Fibroblast of skin of left biceps (primary cell): ENCODE data around the gene RFNG.

Source experiments
- DNase-seq, 2 experiments: peaks; one replicate each; pipeline ENCODE4 v3.0.0-alpha.2; 2013; ENCODE audit warnings: low read depth in 2 of 2

RFNG gene, protein sequence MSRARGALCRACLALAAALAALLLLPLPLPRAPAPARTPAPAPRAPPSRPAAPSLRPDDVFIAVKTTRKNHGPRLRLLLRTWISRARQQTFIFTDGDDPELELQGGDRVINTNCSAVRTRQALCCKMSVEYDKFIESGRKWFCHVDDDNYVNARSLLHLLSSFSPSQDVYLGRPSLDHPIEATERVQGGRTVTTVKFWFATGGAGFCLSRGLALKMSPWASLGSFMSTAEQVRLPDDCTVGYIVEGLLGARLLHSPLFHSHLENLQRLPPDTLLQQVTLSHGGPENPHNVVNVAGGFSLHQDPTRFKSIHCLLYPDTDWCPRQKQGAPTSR

DNA sequence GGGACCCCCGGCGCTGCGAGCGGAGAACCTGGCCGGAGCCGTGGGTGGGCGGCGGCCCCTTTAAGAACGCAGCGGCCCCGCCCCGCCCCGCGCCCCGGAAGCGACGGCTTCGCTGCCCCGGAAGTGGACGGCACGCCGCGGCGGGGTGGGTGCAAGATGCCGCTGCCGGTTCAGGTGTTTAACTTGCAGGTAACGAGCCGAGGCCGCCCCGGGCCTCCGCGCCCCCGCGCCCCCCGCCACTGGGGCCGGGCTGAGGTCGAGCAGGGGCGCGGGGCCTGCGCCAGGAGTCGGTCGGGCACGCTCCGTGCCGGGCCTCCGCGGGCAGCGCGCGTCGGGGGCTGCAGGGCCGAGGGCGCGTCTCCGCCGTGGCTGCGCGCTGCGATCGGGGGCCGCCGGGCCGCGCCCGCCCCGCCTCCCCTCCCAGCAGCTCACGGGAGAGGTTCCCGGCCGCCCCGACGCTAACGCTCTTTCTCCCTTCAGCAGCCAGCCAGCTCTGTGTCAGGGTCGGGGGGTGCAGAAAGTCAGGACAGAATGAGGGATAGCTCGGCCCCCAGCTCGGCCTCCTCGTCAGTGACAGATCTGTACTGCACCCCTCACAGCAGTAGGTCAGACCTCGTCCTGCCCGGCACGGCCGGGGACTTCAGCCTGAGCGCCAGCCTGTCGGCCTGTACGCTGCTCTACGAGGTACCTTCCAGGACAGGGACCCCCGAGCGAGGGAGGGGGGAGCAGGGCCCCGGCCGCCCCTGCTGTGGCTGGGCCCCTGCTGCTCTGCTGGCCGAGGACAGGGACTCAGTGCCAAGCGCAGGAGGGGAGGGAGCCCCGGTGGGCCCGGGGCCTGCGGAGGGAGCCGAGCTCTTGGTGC is at the start of gene RFNG, which contains the start of gene GPS1:
Gene RFNG (minus strand): TSS at position 36 of the 862 bp plus-strand sequence. CDS start 45 bp downstream, outside the sequence.
Gene GPS1 (plus strand): TSS at position 123 of the 862 bp plus-strand sequence. CDS start 34 bp downstream, at position 157.
- no peak for DNase-seq

DNA sequence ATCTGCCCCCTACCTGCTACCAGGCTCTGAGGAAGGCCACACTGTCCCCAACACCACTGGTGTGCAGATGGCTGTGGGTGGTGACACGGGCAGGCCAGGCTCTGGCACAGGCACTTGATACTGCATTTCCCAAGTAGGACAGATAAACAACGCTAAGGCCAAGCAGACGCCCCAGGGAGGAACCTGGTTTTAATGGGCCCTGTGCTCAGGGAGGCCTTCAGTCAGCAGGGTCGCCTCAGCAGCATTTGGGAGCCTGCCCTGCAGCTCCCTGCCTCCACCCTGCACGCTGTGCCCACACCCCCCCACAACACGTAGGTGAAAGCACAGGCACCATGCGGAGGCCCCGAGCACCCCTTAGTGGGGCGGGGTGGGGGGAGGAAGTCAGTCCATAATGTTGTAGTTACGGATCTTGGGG is 49.7 kb upstream of the RFNG start:
- no peak for DNase-seq

DNA sequence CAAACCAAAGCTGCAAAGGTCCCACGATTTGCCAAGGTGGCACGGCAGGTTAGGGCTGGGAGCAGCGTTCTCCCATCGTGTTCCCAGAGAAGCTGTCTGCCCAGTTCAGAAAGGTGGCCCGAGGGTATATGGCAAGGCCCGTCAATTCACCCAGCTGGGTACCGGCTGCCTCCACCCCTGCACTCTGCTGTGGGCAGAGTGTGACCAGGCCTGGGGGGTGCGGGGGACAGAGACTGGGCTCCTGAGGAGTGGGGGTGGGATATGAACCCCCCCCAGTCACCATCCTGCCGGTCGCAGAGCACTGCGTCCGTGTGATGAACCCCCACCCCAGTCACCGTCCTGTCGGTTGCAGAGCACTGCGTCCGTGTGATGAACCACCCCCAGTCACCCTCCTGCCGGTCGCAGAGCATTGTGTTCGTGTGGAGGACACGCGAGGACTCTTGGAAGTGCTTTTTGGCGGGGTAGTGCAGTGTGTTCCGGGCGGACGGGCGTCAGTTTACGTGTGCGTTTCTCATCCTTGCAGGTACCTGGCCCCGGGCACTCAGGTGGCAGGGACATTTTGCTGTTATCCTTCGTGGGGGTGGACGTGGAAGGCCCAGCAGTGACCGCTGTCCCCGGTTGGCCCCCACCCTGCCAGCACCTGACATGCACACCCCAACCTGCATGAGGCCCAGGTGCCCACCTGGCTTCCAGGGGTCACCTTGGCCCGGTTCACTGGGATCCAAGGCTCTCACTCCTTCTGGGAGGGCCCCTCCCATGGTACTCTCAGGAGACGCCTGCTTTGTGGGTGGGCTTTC is 49.1 kb upstream of the RFNG start:
- DNase-seq, result no peak

DNA sequence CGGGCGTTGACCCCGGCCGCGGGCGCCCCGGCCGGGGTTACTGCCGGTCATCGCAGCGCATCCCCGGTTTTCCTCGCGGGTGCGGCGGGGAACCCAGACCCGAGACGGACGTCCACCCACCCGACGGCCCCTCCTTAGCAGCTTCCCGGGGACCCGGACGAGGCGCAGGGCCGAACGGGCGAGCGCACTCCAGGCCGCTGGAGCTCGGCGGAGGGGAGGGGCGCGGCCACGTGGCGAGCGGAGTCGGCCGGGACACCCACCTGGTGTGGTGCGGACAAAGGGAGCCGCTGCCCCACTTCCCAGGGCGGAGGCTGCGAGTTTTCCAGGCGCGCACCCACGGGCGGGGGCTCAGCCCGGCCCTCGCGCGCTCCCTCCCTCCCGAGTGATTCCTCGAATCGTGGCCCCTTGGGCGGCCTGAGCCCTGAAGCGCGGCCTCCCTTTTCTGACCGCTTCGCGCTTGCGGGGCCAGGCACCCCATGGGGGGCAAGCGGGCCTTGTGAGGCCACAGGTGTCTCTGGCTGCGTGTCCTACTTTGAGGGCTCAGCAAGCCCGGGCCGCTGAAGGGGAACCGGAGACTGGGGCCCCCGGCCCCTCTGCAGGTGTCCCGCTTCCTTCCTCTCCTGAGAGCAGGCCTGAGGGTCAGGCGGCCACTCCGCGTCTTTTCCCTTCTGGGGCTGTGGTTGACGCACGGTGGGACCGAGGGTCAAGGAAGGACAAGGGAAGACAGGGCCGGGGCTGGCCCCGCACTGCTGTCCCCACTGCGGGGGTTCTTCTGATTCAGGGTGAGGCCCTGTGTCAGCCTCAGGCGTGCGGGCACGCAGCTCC is 47.5 kb upstream of the RFNG start:
- no peak for DNase-seq

DNA sequence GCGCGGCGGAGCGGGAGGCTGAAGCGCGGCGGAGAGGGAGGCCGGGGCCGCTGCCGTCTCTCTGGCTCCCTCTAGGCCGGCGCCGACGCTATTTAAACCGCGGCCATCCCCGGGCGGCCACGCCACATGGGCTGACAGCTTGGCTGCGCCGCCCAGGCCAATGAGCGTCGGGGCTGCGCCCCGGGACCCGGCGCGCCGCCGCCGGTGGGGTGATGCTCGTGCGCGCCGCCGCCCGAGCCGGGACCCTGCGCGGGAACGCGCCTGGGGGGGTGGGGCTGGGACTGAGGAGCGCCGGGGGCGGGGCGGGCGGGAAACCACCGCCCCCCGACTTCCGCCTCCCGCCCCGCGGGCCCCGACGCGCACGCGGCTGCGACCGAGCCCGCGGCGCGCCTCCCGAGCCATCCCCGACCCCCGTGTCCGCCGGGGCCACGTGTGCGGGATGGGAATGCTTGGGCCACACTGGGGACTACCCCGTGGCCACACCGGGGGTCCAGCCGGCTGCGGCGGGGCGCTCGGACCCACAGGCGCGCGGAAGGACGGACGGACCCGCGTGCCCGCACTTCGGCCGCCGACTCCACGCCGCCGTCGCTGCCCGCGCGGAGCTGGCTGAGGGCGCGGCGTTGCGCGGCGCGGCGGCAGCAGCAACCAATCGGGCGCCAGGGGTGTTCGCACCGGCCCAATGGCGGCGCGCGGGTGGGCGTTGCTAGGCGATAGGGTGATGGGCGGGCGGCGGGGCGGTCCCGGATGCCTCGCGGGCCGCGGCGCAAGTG is 46.7 kb upstream of the RFNG start, which contains the start of gene FASN:
Gene FASN (minus strand): TSS at position 68 of the 770 bp plus-strand sequence. CDS start 1,791 bp downstream, outside the sequence.
- peak; percentile 92 to 94 for DNase-seq

DNA sequence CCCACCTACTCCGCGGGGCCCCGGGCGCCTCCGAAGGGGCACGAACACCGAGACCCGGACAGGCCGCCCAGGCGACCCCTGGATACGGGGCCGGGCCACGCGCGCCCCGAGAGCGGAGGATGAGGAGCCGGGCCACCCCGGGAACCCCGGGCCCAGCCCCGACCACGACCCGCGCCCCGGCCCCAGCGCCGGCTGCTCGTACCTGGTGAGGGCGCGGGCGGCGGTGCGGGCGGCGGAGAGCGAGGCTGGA is 46.2 kb upstream of the RFNG start:
- DNase-seq, result no peak

DNA sequence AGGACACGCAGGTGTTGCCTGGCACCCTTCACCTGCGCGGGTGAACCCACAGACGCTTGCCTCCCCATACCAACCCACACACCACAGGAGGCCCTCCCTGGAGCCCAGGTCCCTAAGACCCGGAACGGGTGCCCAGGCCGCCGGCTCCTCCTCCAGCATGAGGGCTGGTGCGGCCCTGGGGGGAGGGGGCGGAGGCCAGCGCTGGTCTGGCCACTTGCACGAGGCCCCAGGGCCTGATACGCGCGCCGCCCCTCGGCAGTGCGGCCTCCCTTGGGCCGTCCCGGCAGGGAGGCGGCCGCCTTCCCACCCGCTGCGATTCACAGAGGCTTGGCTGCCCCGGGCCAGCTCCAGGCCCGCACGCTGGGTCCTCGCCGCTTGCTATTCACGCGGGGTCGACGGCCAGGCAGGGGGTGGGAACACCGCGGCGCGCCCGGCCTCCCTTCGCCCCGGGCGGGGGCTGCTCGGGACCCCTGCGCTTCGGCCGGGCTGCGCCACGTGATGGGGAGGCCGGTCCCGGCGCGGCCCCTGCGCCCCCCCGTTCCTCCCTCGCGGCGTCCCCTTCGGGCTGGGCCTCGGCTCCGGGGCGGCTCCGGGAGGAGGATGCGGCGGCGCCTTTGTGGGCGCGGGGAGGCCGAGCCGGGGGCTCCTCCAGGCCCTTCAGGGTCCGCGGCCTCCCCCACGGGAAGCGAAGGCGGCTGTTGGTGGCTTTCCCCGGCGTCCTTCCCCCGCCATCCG is 45.7 kb upstream of the RFNG start:
- DNase-seq, result no peak

DNA sequence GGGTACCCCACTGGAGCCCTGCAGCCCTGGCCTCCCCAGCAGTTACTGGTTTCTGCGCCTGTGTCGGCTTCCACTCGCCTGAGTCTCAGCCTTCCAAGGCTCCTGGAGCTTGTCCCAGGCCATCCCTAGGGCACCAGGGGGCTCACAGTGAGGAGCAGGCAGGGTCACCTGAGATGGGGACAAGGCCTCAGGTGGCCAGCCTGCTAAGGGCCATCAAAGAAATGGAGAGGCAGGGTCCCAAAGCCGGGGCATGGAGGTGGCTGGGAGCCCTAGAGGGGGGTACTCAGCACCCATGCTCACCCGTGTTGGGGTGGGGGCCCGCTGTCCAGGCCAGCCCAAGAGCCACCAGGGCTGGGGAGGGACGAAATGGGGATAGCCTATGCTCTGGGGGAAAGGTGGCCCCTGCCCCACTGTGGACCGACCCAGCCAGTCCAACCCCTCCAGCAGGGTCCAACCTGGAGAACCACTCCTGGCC is 45.1 kb upstream of the RFNG start:
- DNase-seq, result no peak

DNA sequence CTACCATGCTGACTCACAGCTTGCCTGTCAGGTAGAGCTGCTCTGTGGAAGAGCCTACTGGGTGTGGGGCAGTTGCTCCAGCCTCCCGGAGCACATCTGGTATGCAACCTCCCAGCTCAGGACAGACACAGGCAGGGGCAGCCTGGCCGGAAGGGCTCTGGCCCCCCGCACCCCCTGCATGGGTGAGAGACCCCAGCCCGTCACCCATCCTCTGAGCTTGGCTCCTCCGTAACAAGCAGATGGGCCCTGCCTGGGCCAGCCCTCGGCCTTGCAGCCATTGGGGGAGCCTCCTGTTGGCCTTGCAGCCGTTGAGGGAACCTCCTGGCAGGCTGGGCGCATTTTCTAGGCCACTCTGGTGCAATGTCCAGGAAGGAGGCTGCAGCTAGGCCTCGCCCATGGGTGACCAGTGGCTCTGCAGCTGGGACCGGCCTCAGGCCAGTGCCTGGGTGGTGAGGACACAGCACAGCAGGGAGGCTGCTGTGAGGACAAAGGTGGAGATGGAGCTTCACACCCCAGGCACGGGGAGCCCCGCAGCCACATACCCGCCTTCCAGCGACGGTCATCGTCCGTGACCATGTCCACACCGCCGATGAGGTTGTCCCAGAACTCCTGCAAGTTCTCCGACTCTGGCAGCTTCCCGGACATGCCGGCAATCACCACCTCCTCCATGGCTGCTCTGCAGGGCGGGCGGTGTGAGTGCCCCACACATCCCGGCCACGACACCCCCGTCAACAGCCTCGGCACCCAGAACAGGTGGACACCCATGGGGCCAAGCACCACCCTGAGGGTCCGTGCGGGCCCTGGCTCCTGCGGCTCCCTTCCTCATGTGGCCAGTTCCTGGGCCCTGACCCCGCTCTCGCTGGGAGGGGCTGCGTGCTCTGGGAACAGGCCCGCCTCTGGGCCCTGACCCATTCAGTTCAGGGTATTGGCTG is 44.4 kb upstream of the RFNG start:
- no peak for DNase-seq

DNA sequence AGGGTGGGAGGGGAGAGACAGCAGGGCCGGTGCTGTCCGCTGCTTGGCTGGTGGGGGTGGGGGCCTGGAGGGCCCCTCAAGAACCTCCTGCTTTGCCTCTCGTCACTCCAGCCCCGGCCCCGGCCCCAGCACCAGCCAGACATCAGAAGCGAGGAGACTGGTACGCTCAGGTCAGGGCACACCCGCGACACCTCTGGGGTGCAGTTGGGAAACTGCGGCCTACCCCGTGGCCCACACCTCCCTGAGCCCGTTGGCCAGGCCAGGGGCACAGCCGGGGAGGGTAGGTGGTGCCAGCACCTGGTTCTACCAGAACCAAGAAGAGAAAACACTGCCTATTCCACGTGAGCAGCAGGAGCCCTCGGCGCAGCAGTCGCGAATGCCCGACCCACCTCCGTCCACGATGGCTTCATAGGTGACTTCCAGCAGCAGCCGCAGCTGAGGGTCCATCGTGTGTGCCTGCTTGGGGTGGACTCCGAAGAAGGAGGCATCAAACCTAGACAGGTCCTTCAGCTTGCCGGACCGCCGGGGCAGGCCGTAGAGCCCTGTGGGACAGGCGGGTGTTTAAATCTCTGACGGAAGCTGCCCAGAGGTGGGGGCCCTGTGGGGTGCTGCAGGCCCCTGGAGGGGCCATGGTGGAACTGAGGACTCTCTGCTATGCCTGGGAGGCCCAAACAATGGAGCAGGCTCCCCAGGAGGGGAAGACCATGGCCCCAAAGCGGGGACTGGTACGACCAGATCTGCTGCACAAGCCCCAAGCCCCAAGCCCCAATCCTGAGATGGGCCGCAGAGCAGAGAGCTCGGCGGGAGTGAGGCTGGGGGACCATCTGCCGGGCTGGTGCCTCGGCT is 43.5 kb upstream of the RFNG start:
- DNase-seq, result no peak

DNA sequence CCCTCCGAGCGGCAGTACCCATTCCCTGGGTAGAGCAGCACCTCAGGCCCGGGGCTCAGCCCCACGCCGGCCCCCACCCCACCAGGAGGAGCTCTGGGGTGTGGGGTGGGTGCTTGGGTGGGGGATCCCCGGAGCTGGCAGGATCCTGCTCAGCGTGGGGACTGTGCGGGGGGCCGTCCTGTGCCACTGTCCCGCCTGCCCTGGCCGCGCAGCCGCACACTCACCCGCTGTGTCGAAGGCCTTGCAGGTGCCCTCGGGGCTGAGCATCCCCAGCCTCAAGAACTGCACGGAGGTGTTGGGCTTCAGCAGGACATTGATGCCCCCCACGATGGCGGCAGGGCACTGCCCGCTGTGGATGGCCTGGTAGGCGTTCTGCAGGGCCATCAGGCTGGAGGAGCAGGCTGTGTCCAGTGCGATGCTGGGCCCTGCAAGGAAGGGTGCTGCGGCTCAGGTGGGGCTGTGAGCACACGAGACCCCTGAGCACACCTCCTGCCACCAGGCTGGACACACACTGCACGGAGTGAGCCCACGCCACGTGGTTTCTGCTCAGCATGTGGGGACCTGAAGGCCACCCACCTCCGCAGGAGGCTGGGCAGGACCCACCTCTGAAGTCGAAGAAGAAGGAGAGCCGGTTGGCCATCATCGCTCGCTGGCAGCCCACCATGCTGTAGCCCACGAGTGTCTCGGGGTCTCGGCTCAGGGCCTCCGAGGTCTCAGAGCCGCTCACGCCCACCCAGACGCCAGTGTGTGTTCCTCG is 41.6 kb upstream of the RFNG start:
- DNase-seq, result no peak

DNA sequence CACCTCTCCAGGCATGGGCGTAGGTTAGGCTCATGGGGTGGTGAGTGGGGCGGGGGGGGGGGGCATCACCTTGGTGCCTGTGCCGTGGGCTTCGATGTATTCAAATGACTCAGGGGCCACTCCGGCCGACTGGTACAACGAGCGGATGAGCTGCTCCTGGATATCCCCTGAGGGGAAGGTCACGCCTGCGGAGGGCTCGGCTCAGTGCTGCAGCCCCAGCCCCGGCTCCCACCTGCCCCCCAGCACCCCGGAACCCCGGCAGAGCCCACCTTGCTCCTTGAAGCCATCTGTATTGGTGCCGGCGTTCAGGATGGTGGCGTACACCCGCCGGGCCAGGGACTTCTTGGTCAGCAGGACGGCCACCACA is 41.0 kb upstream of the RFNG start:
- no peak for DNase-seq

DNA sequence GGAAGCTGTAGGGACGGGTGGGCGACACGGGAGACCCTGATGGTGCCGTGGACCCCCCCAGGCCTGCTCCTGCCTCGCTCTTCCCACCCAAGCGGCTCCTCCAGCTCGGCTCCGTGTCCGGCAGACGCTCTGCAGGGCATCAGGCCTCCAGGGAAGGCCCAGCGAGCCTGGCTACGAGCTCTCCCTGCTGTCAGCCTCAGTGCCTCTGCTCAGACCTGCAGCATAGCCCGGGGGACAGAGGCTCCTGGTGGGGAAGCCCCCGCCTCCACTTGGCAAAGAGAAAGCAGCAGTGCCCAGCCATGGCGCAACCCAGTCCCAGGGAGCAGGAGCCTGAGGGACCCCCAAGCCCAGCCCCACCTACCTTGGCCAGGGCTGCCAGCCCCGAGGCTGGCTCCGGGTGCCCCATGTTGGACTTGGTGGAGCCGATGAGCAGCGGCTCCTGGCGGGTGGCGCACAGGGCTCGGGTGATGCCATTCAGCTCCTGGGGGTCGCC is 40.5 kb upstream of the RFNG start:
- no peak for DNase-seq

DNA sequence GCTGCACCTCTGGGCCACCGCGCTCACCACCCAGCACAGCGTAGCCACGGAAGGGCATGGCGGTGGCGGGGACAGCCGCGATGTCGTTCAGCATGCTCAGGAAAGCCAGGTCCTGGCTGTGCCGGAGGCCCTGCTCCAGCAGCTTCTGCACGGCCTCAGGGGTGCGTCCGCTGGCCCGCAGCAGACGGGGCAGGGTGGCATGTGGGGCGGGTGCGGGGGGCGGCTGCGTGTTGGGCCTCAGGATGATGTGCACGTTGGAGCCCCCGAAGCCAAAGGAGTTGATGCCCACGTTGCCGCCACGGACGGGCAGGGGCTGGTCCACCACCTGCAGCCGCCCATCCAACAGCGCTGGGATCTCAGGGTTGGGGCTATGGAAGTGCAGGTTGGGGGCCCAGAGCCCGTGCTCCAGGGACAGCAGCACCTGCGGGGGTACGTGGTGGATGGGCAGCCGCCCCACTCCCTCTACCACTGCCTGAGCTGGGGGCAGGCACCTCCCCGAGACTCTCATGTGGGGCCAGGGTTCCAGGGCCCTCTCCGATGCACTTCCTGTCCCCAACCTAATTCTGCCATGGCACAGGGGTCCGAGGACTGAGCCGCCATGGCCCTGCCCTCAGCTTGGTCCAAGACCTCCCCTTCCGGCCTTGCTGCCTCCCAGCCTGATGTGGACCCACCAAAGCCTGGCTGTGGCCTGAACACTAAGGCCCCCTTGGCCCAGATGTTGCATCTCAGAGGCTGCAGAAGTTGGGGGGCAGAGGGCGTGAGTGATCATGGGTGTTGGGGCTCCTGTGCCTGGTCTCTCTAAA is 39.9 kb upstream of the RFNG start:
- DNase-seq, result no peak

DNA sequence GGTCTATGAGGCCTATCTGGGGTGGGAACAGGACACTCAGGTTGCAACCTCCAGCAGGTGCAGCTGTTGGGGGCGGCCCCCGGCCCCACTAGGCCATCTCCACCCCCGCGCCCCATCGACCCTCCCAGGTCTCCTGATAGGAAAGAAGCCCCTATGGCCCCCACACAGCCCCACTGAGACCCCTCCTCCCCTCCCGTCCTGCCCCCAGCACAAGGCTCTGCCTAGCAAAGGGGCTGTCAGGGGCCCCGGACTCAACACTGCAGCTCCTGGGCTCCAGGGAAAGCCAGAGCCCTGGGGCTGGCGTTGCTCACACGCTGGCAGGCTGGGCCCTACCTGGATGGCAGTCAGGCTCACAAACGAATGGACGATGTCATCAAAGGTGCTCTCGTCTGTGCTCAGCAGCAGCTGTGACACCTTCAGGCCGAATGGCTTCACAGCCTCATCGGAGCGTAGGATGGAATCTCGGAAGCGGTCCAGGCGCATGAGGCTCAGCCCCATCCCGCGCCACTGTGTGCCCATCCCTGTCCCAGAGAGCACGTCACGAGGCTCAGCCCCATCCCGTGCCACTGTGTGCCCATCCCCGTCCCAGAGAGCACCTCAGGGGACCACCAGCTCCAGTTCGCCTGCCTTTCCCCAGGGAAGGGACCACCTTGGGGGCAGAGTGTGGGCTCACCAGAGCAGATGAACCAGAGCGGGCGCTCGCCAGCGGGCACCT is 39.1 kb upstream of the RFNG start:
- no peak for DNase-seq
